Activated naive CD8-positive, alpha-beta T cell (primary cell): ENCODE data around the gene RNU6-1.
A peak's percentile ranks its signal among the peaks of the same experiment; 100 is the strongest.

Experiments used
- H3K27ac Mint-ChIP-seq: one replicate; pipeline ENCODE4 v1.8.0; 2021; ENCODE audit warnings: mixed read lengths
- H3K27me3 Mint-ChIP-seq: one replicate; pipeline ENCODE4 v1.8.0; 2021; ENCODE audit warnings: mixed read lengths
- H3K36me3 Mint-ChIP-seq: one replicate; pipeline ENCODE4 v1.8.0; 2021; ENCODE audit warnings: mixed read lengths
- H3K4me1 Mint-ChIP-seq: one replicate; pipeline ENCODE4 v1.8.0; 2021; ENCODE audit warnings: low read depth, mixed read lengths
- H3K4me3 Mint-ChIP-seq: one replicate; pipeline ENCODE4 v1.8.0; 2021; ENCODE audit warnings: mild to moderate bottlenecking, mixed read lengths
- H3K9me3 Mint-ChIP-seq: one replicate; pipeline ENCODE4 v1.8.0; 2021; ENCODE audit warnings: low read depth, mixed read lengths

The RNU6-1 gene

DNA sequence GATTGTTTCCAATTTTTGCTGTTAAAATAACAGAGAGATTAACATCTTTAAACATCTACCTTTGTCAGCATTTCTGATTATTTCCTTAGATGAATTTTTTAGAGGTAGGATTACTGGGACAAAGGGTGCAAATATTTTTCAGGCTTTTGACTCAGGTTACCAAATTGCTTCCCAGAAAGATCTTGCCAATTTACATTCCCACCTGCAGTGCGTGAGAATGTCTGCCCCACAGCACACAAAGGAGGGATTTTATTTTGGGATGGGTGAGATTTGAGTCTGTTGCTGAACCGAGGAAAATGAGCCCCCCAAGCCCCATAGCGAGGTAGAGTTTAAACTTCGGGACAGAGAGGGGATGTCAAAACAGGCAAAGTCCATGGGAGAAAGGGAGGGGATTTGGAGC is 25.9 kb upstream of the RNU6-1 start:
- Mint-ChIP-seq H3K4me1 (peaks cover 8% of the 10 kb centered on the region), H3K9me3 (peaks cover 8% of the 10 kb centered on the region), H3K4me3 (no peak overlapping the region), H3K36me3 (no peaks in the 10 kb centered on the region), H3K27me3 (peaks cover 6% of the 10 kb centered on the region), H3K27ac (no peak overlapping the region)

DNA sequence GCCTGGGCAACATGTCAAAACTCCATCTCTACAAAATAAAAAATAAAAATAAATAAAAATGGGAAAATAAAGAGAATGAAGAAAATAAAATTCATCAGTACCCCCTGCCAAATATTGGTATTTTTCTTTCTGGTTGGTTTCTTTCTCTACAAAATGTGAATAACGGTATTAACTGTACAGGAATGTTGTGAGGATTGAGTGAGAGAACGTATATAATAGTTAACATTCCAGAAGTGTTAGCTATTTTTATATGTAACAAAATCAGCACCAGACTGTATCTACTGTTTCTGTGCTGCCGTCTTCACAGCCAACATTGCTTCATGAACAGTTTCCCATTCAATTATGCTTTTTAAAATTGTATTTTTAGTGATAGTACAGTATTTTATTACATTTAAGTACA is 25.5 kb upstream of the RNU6-1 start:
- Mint-ChIP-seq H3K4me3 (no peak overlapping the region), H3K27me3 (peaks cover 6% of the 10 kb centered on the region)

DNA sequence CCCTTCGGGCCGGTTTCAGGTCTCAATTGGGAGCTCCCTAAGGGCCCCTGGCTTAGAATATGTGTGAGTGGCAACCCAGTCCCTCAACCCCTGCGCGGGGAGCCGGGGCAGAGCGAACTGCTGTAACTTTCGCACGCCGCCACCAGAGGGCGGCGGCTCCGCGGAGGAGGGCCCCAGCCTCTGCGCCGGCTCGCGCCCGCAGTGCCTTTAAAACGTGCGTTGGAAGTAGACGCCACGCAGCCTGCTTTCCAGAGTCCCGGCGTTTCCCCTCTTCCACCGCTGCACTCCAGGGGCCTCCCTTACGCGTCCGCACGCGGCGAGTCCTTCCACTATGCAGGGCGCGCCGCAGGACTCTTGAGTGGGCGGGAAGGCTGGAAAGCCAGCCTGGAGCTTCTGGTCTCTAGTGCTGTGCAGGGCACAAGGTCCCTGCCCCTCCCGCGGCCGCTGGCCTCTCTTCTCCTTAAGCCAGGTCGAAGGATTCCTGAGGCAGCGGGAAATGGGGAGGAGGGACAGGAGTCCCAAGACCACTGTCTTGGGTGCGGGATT is 23.7 kb upstream of the RNU6-1 start:
- peaks cover 4% of the 10 kb centered on the region for H3K4me1 Mint-ChIP-seq
- peaks cover 6% of the 10 kb centered on the region for H3K27me3 Mint-ChIP-seq
- H3K36me3 Mint-ChIP-seq = no peaks in the 10 kb centered on the region
- H3K4me3 Mint-ChIP-seq = peak overlapping the region; percentile 32
- H3K27ac Mint-ChIP-seq = no peak overlapping the region
- H3K9me3 Mint-ChIP-seq = no peaks in the 10 kb centered on the region

More for the DNA sequence above, 25.5 kb upstream of the RNU6-1 start:
- Mint-ChIP-seq H3K9me3 (peaks cover 8% of the 10 kb centered on the region), H3K27ac (no peak overlapping the region), H3K4me1 (peaks cover 8% of the 10 kb centered on the region), H3K36me3 (no peaks in the 10 kb centered on the region)

DNA sequence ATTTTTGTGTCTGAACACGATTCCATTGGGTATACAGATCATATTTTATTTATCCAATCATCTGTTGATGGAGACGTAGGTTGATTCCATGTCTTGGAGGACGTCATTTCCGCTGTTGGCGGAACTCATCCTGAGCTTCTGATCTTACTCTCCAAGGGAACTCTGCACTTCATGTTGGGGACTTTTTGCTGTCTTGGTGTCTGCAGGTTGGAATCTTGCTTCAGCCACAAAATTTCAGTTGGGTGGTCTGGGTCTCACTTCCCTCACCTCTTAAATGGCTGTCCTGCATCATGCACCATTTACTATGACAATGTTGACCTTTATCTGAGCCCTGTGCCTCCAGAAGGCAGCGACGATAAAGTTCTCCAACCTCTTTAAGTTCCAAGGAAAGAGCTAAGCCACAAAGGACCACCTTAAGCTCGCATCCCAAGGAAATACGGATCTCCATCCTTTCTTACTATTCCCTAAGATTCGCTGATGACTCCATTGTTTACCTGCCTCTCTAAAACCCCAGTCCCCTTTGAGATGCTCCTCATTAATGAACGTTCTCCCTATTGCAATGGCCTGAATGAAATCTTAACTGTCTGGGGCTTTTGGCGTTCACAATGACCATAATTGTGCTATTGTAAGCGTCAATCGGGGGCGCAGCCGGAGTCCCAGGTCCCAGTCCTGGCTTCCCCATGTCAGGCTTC is 23.1 kb upstream of the RNU6-1 start:
- Mint-ChIP-seq H3K4me3 (no peak overlapping the region), H3K27me3 (peaks cover 6% of the 10 kb centered on the region), H3K36me3 (no peaks in the 10 kb centered on the region), H3K4me1 (peaks cover 4% of the 10 kb centered on the region), H3K27ac (no peak overlapping the region), H3K9me3 (no peaks in the 10 kb centered on the region)

DNA sequence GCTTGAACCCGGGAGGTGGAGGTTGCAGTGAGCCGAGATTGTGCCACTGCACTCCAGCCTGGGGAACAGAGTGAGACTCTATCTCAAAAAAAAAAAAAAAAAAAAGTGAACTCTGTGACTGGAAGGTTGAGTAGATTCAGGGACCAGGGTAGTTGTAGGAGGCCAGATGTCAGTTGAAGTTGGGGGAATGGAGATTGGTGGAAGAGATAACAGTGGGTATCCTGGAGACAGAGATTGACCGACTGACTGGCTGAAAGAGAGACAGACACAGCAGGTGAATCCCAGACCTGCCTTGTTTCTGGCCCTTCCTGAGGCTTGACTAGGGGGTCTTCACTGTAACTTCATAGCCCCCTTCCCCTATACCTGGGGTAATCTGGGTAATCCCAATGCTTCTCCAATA is 22.1 kb upstream of the RNU6-1 start:
- Mint-ChIP-seq H3K4me3 (no peak overlapping the region), H3K36me3 (no peaks in the 10 kb centered on the region), H3K27me3 (peaks cover 6% of the 10 kb centered on the region), H3K27ac (no peak overlapping the region), H3K4me1 (peaks cover 4% of the 10 kb centered on the region), H3K9me3 (no peaks in the 10 kb centered on the region)

DNA sequence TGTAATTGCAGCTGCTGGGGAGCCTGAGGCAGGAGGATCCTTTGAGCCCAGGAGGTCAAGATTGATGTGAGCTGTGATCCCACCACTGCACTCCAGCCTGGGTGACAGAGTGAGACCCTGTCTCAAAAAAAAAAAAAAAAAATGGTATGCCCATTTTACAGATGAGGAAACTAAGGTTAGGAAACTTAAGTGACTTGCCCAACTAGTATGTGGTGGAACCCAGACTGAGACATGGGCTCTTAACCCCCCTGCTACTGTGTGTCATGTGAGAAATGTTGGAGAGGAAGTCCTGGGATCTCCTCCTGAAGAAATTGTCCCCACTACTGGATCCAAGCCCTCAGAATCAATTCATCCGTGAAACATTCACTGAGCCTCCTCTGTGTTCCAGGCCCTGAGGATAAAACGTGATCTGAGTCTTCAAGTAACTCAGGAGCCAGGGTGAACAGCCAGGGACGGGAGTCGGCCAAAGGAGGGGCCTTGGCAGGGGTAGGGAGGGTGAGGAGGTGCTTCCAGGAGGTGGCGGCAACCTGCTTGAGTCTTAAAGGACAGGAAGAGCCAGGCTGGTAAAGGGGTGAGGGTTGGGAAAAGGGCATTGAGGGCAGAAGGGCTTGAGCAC is 19.6 kb upstream of the RNU6-1 start:
- Mint-ChIP-seq H3K36me3 (no peaks in the 10 kb centered on the region), H3K27me3 (peaks cover 6% of the 10 kb centered on the region), H3K4me1 (peaks cover 4% of the 10 kb centered on the region), H3K27ac (no peak overlapping the region), H3K4me3 (no peak overlapping the region), H3K9me3 (no peaks in the 10 kb centered on the region)

DNA sequence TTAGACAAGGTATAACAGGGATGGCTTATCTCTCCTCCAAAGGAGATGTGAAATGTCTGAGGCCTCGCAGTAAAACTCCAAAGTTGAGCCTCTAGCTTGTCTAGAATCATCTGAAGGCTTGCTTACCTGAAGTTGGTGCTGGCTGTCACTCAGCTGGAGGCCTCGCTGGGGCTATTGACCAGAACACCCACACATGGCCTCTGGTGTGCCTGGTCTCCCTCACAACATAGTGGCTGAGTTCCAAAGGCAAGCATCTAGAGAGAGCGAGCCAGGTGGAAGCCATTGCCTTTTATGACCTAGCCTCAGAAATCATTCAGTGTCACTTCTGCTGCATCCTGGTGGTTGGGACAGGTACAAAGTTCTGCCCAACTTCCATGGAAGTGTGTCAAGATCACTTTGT is 17.4 kb upstream of the RNU6-1 start:
- H3K27ac Mint-ChIP-seq = no peak overlapping the region

DNA sequence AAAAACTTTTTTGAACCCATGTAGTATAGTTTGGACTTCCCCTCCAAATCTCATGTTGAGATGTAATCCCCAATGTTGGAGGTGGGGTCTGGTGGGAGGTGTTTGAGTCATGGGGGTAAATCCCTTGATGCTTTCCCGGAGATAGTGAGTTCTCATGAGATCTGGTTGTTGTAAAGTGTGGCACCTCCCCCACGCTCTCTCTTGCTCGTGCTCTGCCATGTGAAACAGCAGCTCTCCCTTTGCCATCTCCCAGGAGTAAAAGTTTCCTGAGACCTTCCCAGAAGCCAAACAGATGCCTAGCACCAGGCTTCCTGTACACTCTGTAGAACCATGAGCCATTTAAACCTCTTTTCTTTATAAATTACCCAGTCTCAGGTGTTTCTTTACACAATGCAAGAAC is 16.0 kb upstream of the RNU6-1 start:
- Mint-ChIP-seq H3K9me3 (no peaks in the 10 kb centered on the region), H3K27me3 (peaks cover 5% of the 10 kb centered on the region), H3K4me1 (peaks cover 2% of the 10 kb centered on the region), H3K4me3 (no peak overlapping the region), H3K27ac (no peak overlapping the region), H3K36me3 (no peaks in the 10 kb centered on the region)

More for the DNA sequence above, 17.4 kb upstream of the RNU6-1 start:
- H3K36me3 Mint-ChIP-seq = no peaks in the 10 kb centered on the region
- H3K27me3 Mint-ChIP-seq = peaks cover 4% of the 10 kb centered on the region
- no peaks in the 10 kb centered on the region for H3K4me1 Mint-ChIP-seq
- H3K4me3 Mint-ChIP-seq = no peak overlapping the region
- H3K9me3 Mint-ChIP-seq = no peaks in the 10 kb centered on the region

DNA sequence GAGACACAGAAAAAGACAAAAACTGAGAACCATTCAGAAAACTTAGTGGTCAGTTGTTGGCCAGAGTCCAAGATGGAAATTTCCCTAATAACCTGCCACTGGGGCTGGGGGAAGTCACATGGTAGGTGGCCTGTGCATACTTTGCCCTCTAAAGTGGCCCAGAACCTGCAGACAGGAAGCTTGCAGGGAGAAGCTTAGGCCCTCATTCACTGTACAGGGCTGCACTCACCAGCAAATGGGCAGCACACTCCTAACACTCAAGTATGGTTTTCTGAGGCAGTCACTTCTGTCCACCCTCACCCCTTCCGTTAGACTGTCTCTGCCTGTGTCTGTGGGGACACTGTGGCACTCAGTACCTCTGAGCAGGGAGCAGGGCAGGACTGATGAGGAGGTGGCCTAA is 14.5 kb upstream of the RNU6-1 start:
- Mint-ChIP-seq H3K4me1 (peaks cover 2% of the 10 kb centered on the region), H3K9me3 (no peaks in the 10 kb centered on the region), H3K27ac (no peak overlapping the region)

DNA sequence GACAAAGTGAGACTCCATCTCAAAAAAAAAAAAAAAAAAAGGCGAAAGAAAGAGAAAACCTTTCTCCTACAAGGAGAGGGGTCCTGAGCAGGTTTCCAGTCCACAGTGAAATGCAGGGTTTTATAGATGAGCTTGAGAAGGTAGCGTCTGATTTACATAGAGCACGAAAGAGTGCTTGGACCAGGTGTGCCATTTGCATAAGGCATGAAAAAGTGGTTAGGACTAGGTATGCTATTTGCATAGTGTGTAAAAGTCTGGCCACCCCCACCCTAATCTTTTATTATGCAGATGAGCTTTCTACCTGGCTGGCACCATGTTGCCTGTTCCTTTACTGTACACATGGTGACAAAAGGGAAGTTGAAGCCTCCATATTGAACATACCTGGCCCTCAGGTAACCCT is 13.6 kb upstream of the RNU6-1 start:
- Mint-ChIP-seq H3K4me3 (no peak overlapping the region), H3K9me3 (no peaks in the 10 kb centered on the region), H3K27ac (no peak overlapping the region), H3K36me3 (no peaks in the 10 kb centered on the region), H3K4me1 (peaks cover 2% of the 10 kb centered on the region), H3K27me3 (peaks cover 5% of the 10 kb centered on the region)

More for the DNA sequence above, 14.5 kb upstream of the RNU6-1 start:
- Mint-ChIP-seq H3K27me3 (peaks cover 5% of the 10 kb centered on the region), H3K4me3 (no peak overlapping the region), H3K36me3 (no peaks in the 10 kb centered on the region)

DNA sequence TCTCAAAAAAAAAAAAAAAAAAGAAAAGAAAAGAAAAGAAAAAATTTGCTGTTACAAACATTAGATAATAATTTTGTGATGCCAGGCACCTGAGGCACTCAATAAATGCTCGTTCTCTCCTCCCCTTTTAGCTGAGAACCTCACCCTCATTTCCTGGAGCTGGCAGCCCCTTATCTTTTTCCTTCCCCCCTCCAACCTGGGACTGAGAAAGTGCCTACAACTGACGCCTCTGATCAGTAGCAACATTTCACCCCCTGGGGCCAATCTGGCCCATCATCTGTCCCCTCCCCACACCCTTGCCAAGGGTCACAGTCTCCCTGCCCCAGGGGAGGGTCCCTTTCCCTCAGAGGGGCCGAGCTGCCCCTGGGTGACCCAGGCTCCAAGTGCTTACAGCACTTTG is 12.6 kb upstream of the RNU6-1 start:
- Mint-ChIP-seq H3K9me3 (no peaks in the 10 kb centered on the region), H3K4me3 (no peak overlapping the region), H3K27ac (no peak overlapping the region)

DNA sequence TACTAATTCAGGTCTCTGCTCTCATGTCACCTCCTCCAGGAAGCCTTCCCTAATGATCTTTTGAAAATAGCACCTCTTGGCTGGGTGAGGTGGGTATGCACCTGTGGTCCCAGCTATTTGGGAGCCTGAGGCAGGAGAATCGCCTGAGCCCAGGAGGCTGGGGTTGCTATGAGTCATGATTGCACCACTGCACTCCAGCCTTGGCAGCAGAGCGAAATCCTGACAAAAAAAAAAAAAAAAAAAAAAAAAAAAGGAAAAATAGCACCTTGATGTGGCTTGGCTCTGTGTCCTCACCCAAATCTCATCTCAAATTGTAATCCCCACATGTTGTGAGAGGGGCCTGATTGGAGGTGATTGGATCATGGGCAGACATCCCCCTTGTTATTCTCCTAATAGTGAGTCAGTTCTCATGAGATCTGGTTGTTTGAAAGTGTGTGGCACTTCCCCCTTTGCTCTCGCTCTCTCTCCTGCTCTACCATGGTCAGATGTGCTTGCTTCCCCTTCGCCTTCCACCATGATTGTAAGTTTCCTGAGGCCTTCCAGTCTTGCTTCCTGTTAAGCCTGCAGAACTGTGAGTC is 11.2 kb upstream of the RNU6-1 start:
- no peaks in the 10 kb centered on the region for H3K9me3 Mint-ChIP-seq
- H3K4me1 Mint-ChIP-seq = peaks cover 2% of the 10 kb centered on the region
- peaks cover 6% of the 10 kb centered on the region for H3K27me3 Mint-ChIP-seq
- H3K36me3 Mint-ChIP-seq = no peaks in the 10 kb centered on the region
- H3K27ac Mint-ChIP-seq = no peak overlapping the region
- no peak overlapping the region for H3K4me3 Mint-ChIP-seq

More for the DNA sequence above, 12.6 kb upstream of the RNU6-1 start:
- no peaks in the 10 kb centered on the region for H3K36me3 Mint-ChIP-seq
- H3K4me1 Mint-ChIP-seq = peaks cover 2% of the 10 kb centered on the region
- H3K27me3 Mint-ChIP-seq = peaks cover 6% of the 10 kb centered on the region

DNA sequence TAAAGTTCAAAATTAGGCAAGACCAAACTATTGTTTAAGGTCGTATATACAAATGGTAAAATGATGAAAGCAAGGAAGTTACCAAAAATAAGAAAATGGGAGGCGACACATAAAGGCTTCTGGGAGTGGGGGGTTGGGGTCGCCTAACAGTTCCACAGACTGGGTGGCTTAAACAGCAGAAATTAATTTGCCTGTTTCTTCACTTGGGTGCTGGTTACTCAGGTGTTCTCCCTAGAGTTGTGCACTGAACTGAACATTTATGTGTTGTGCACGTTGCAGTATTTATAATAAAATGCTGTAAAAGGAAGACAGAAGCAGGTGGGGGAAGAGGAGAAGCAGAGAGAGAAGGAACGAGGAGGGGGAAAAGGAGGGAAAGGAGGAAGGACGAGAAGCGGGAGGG is 10.5 kb upstream of the RNU6-1 start:
- Mint-ChIP-seq H3K9me3 (no peaks in the 10 kb centered on the region), H3K27me3 (peaks cover 6% of the 10 kb centered on the region), H3K27ac (no peak overlapping the region), H3K4me1 (peaks cover 2% of the 10 kb centered on the region), H3K4me3 (no peak overlapping the region), H3K36me3 (no peaks in the 10 kb centered on the region)

DNA sequence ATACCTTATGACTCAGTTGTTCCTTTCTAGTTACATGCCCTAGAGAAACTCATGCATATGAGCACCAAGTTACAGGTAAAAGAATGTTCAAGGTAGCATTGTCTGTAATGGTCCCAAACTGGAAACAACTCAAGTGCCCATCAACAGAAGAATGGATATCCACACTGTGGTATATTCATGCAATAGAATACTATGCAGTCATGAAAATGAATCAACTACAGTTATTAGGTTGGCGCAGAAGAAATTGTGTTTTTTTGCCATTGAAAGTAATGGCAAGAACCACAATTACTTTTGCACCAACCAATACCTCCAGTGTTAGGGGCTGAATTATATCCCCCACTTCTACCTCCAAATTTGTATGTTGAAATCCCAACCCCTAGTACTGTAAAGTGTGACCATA is 9.7 kb upstream of the RNU6-1 start:
- H3K4me3 Mint-ChIP-seq = no peak overlapping the region
- no peak overlapping the region for H3K27ac Mint-ChIP-seq

DNA sequence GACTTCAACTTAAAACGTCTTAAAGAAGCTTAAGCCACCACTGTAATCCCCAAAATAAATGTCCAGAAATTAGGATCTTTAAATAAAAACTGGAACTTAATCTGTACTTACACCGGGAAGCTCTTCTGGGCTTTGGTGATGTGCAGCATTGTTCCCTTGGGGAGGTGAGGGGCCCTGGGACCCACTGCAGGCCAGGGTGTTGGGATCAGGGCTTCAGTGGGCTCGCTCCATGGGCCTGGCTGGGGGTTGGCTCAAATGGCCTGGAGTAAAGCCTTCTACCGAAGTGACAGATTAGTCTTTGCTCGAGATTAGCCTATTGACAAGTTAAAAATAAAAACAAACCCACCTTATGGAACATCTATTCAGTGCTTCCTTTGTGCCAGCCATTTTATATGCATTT is 6.1 kb upstream of the RNU6-1 start:
- H3K9me3 Mint-ChIP-seq = no peaks in the 10 kb centered on the region
- peaks cover 1% of the 10 kb centered on the region for H3K27me3 Mint-ChIP-seq
- peaks cover 7% of the 10 kb centered on the region for H3K4me1 Mint-ChIP-seq
- no peak overlapping the region for H3K4me3 Mint-ChIP-seq
- no peaks in the 10 kb centered on the region for H3K36me3 Mint-ChIP-seq
- H3K27ac Mint-ChIP-seq = no peak overlapping the region

More for the DNA sequence above, 9.7 kb upstream of the RNU6-1 start:
- Mint-ChIP-seq H3K27me3 (peaks cover 6% of the 10 kb centered on the region), H3K4me1 (peaks cover 2% of the 10 kb centered on the region), H3K36me3 (no peaks in the 10 kb centered on the region), H3K9me3 (no peaks in the 10 kb centered on the region)
